NCI-H2081 (cell line): ENCODE data around the gene CACNB2.

ENCODE experiments used
- DNase-seq, 2 experiments: peaks; one replicate each; lab custom pipeline; 2025; lab: John Stamatoyannopoulos, UW

The CACNB2 gene

DNA sequence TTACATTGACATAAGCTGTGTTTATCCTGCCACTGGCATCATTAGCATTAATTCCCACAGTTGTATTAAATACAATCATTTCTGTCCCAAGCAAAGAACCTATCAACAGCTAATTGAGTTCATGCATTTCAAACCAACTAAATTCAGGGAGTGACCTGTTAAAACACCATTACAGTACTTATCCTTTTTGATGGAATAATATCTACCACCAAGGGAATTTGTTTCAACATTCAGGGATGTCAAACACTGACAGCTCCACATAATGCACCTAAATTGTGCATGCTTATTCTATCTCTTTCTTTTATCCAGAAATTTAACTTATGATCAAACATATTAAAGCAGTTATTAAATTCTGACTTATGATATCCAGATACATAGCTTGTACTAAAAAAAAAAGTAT is 374.3 kb downstream of the CACNB2 start:
- DNase-seq: no peak

DNA sequence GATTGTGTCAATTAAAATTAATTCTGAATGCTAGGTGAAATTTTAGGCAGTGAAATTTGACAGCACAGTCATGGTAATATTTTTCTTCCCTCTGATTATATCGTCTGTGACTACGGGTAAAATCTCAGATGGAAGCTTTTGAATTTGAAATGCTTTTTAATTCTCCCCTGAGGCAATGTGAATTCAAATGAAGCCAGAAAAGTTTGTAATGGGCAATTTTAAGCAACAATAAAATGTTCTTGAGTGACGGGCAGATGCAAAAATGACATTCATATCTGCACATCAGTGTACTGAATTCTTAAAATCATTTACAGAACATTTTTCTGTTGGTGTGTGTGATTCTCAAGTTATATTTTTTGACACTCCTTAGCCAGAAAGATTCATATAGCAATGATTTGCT is 376.6 kb downstream of the CACNB2 start:
- DNase-seq: no peak

DNA sequence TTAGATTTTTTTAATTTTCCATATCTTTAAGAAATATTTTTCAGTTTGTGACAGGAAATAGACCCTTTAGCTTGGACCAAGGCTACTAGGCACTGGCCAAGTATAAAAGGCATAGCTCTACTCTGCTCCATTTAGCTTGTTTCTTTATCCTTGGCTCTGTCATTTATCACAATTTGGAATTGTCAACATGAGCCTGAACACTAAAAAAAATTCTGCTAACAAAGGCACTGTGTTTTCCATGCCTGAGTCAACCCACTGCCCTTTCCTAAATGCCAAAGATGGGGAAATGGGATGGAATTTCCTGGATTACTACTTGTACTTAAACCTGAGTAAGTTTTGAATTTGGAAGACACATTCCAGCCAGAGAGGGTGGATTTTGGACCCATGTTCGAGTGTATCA is 382.8 kb downstream of the CACNB2 start:
- no peak for DNase-seq

GRCh38 chr10:18523858-18524257 is 383.6 kb downstream of the CACNB2 start:
- DNase-seq: no peak

- no peak for DNase-seq
Measured at GRCh38 chr10:18527687-18528086, 387.5 kb downstream of the CACNB2 start.

GRCh38 chr10:18528292-18528691 is 388.1 kb downstream of the CACNB2 start:
- no peak for DNase-seq

- DNase-seq: no peak
Measured at GRCh38 chr10:18532881-18533535, 392.8 kb downstream of the CACNB2 start.

GRCh38 chr10:18533896-18534295 is 393.7 kb downstream of the CACNB2 start:
- no peak for DNase-seq

- no peak for DNase-seq
Measured at GRCh38 chr10:18539335-18539734, 399.1 kb downstream of the CACNB2 start.

DNA sequence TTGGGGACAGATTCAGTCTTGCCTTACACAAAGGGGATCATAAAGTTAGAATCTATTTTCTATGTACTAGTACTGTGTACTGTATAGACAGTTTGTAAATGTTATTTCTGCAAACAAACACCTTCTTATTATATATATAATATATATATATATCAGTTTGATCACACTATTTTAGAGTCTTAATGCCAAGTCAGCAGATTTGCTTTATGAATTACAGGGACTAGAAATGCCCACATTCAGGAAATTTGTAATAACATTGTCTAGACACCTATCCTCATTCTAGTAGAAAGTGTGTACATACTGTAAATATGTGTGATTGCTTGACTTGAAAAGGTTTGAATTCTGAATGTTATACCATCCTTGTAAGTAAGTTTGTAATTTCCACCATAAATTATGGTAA is 400.0 kb downstream of the CACNB2 start:
- DNase-seq: no peak

- no peak for DNase-seq
Measured at GRCh38 chr10:18542832-18543231, 402.6 kb downstream of the CACNB2 start.

DNA sequence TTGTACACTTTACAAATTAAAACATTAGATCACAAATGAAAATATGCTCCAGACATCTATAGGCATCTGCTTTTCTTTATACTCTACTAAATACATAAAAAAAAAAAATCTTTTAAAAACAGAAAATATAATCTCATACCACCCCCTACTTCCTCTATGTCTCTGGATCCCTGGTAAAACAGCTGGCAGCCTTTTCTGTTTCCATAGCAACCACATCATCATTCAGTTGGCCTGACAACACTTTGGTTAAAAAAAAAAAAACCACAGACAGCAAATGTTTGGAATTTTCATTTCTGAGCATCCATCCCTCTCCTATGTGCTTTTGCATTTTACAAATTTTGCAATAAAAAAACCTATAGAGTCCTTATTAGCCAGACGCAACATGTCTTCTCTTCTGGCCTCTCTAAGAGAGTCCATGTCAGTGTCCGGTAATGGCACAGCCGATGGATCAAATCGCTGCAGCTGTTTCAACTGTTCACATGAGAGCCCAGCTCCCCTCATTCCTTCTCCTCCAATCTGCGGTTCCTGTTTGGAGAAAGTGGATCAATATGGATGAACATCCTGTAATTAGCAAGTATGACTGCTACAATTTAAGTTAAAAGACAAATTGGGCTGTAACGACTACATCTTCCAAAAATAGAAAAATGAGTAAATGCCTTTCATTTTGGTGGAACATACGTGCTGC is 405.5 kb downstream of the CACNB2 start:
- no peak for DNase-seq

- no peak for DNase-seq
Measured at GRCh38 chr10:18549105-18549504, 408.9 kb downstream of the CACNB2 start.

- no peak for DNase-seq
Measured at GRCh38 chr10:18551473-18551872, 411.2 kb downstream of the CACNB2 start.

DNA sequence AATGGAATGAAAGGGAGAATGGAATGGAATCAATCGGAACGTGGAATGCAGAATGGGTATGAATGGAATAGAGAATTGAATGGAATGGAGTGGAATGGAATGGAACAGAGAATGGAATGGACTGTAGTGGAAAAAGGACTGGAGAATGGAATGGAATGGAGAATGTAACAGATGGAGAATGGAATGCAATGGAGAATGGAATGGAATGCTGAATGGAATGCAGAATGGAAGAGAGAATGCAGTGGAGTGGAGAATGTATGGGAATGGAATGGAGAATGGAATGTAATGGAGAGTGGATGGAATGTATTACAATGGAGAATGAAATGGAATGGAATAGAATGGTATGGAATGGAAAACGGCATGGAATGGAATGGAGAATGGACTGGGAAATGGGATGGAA is 414.3 kb downstream of the CACNB2 start:
- DNase-seq: no peak

GRCh38 chr10:18556522-18557147 is 416.4 kb downstream of the CACNB2 start:
- DNase-seq: no peak

DNA sequence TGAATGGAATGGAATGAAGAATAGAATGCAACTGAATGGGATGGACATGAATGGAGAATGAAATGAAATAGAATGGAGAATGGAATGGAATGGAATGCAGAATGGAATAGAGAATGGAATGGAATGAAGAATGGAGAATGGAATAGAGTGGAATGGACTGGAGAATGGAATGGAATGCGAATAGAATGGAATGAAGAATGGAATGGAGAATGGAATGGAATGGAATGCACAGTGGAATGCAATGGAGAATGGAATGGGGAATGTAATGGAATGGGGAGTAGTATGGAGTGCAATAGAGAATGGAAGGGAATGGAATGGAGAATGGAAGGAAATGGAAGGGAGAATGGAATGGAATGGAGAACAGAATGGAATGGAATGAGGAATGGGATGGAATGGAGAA is 417.7 kb downstream of the CACNB2 start:
- no peak for DNase-seq

DNA sequence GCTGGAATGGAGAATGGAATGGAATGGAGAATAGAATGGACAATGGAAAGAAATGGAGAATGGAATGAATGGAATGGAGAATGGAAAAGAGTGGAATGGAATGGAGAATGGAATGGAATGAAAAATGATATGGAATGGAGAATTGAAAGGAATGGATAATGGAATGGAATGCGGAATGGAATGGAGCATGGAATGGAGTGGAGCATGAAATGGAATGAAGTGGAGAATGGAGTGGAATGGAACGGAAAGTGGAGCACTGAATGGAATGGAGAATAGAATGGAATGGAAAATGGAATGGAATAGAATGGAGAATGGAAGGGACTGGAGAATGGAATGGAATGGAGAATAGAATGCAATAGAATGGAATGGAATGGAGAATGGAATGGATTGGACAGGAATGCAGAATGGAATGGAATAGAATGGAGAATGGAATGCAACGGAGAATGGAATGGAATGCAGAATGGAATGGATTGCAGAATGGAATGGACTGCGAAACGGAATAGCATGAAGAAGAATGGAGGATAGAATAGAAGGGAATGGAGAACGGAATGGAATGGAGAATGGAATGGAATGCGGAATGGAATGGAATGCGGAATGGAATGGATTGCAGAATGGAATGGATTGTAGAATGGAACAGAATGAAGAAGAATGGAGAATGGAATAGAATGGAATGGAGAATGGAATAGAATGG is 421.8 kb downstream of the CACNB2 start:
- DNase-seq: no peak

DNA sequence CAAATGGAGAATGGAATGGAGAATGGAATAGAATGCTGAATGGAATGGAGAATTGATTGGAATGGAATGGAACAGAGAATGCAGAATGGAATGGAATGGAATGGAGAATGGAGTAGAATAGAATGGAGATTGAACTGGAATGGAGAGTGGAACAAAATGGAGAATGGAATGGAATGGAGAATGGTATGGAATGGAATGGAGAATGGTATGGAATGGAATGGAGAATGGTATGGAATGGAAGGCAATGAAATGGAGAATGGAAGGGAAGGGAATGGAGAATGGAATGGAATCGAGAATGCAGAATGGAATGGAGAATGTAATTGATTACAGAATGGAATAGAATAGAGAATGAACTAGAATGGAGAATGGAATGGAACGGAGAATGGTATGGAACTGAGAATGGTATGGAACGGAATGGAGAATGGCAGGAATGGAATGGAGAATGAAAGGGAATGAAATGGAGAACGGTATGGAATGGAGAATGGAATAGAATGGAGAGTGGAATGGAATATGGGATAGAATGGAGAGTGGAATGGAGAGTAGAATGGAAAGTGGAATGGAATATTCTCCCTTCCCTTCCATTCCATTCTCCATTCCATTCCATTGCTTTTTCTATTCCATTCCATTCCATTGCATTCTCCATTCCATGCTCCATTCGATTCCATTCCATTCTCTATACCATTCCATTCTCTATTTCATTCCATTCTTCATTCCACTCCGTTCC is 422.9 kb downstream of the CACNB2 start:
- DNase-seq: no peak

GRCh38 chr10:18565006-18565405 is 424.8 kb downstream of the CACNB2 start:
- DNase-seq: no peak

- DNase-seq: no peak
Measured at GRCh38 chr10:18566177-18566576, 426.0 kb downstream of the CACNB2 start.

DNA sequence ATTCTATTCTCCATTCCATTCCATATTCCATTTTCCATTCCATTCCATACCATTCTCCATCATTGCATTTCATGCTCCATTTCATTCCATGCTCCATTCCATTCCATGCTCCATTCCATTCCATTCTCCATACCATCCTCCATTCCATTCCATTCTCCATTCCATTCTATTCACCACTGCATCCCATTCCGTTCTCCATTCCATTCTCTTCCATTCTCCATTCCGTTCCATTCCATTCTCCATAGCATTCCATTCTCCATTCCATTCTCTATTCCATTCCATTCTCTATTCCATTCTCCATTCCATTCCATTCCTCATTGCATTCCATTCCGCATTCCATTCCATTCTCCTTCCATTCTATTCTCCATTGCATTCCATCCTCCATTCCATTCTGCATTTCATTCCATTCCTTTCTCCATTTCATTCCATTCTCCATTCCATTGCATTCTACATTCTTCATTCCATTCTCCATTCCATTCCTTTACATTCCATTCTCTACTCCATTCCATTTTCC is 427.2 kb downstream of the CACNB2 start:
- no peak for DNase-seq
